ENCODE data around the gene CHRNA3.

CHRNA3 gene

DNA sequence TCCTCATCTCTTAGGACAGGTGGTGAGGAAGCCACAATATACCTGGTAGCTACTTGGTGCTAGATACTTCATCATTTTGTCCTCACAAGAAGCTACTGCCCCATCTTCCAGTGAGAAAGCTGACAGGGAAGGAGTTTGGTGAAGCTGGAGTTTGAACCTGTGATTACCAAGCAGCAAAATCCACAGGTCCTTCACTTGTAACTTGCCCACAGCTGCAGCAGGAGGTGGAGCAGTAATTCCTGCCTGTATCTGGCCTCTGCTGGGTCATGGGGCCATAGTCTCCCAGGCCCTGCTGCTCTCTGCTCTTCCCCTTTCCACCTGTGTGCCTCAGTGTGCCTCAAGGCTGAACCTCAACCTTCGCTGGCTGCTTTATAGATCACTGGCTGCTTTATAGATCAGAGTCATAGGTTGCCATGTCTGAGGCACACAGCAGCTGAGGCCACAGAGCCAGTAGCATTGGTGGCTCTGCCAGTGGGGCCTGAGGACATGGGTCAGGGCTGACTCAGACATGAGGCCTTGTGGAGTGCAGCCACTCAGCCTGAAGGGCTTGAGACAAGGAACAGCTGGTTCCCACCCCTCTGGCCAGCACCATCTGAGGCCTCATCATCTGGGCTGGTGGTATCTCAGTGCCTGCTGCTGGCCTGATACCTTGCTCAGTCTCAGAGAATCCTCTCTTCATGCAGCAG, 31.3 kb upstream of the CHRNA3 start:
- DNase-seq, result no peak
- intact Hi-C loops (cut with DNase I; ENCODE audit: low total_unique reads), result no loop called here

DNA sequence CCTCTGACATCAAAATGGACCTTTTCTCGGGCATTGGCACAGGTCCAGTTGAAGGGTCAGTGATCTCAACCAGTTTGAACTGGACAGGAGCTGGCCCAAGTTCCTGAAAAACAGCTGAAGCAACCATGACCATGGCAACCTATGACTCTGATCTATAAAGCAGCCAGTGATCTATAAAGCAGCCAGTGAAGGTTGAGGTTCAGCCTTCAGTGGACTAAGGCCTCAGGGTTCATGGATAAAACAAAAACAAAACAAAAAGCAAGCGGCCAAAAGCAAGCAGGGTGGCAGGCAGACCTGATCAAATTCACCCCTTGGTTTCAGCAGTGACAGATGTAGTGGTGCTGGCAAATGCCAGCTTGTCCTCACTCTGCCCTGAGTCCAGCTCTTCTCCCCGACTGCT, 30.2 kb upstream of the CHRNA3 start:
- Histone ChIP-seq H3K36me3 (no peaks in the 10 kb centered on the region), H3K4me1 (no peaks in the 10 kb centered on the region), H3K27me3 (no peaks in the 10 kb centered on the region), H3K4me3 (no peak overlapping the region), H3K27ac (no peak overlapping the region), H3K9me3 (no peaks in the 10 kb centered on the region)
- intact Hi-C loops (cut with DNase I; ENCODE audit: low total_unique reads), result no loop called here
- TF ChIP-seq, protein P1, sequence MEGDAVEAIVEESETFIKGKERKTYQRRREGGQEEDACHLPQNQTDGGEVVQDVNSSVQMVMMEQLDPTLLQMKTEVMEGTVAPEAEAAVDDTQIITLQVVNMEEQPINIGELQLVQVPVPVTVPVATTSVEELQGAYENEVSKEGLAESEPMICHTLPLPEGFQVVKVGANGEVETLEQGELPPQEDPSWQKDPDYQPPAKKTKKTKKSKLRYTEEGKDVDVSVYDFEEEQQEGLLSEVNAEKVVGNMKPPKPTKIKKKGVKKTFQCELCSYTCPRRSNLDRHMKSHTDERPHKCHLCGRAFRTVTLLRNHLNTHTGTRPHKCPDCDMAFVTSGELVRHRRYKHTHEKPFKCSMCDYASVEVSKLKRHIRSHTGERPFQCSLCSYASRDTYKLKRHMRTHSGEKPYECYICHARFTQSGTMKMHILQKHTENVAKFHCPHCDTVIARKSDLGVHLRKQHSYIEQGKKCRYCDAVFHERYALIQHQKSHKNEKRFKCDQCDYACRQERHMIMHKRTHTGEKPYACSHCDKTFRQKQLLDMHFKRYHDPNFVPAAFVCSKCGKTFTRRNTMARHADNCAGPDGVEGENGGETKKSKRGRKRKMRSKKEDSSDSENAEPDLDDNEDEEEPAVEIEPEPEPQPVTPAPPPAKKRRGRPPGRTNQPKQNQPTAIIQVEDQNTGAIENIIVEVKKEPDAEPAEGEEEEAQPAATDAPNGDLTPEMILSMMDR (IDR thresholded peaks at IDR 0.05), result no peak
- DNase-seq, result no peak

More for the DNA sequence above, 31.3 kb upstream of the CHRNA3 start:
- no peak overlapping the region for H3K27ac ChIP-seq
- H3K4me3 ChIP-seq, result no peak overlapping the region
- no peaks in the 10 kb centered on the region for H3K9me3 ChIP-seq
- TF ChIP-seq, protein P1 (IDR thresholded peaks at IDR 0.05), result no peak
- no peaks in the 10 kb centered on the region for H3K4me1 ChIP-seq
- H3K36me3 ChIP-seq, result no peaks in the 10 kb centered on the region
- no peaks in the 10 kb centered on the region for H3K27me3 ChIP-seq

DNA sequence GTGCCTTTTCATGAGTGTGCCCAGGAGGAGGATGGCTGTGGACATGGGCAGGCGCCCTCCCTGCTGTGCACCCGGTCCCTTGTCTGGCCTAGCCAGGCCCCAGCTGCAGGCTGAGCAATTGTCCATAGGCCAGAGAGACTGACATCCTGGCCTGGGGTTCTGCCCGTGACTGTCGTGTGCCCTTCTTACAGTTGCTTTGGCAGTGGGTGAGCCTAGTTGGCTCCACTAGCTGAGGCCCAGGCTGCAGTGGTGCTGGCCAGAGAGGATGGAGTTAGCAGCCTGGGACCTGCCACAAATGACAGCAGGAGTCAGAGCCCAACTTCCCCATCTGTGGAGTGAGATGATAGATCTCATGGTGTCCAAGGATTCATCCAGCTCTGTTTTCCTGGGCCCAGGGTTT, 29.2 kb upstream of the CHRNA3 start:
- Histone ChIP-seq H3K27me3 (no peaks in the 10 kb centered on the region), H3K4me1 (no peaks in the 10 kb centered on the region), H3K27ac (no peak overlapping the region), H3K9me3 (no peaks in the 10 kb centered on the region), H3K36me3 (no peaks in the 10 kb centered on the region), H3K4me3 (no peak overlapping the region)
- intact Hi-C loops (cut with DNase I; ENCODE audit: low total_unique reads), result no loop called here
- DNase-seq, result no peak
- TF ChIP-seq, protein P1 (IDR thresholded peaks at IDR 0.05), result no peak

DNA sequence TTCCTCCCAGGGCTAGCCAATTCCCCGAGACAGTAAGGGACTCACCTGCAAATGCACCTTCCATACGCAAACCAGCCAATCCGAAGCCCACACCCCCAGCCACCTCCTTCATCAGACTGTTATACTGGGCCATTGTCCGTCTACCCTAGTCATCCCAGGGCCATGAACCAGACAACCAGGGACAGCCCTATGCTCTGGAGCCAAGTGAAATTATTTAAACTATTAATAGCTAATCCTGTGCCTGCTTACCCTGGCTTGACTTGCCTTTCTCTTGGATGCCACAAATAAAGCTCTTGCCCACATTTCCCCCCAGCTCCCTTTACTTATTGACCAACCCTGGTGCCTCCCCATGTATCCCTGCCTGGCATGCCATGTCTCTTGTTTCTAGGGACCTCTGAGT, 24.2 kb upstream of the CHRNA3 start:
- H3K9me3 ChIP-seq, result no peaks in the 10 kb centered on the region
- no peak for DNase-seq
- no peak overlapping the region for H3K27ac ChIP-seq
- peaks cover 0 to 14% of the 10 kb centered on the region in 2 donors for H3K27me3 ChIP-seq
- intact Hi-C loops (cut with DNase I; ENCODE audit: low total_unique reads), result no loop called here
- H3K4me1 ChIP-seq, result peaks cover 0 to 13% (median 11%) of the 10 kb centered on the region in 4 donors
- no peaks in the 10 kb centered on the region for H3K36me3 ChIP-seq
- no peak overlapping the region for H3K4me3 ChIP-seq
- TF ChIP-seq, protein P1 (IDR thresholded peaks at IDR 0.05), result no peak

DNA sequence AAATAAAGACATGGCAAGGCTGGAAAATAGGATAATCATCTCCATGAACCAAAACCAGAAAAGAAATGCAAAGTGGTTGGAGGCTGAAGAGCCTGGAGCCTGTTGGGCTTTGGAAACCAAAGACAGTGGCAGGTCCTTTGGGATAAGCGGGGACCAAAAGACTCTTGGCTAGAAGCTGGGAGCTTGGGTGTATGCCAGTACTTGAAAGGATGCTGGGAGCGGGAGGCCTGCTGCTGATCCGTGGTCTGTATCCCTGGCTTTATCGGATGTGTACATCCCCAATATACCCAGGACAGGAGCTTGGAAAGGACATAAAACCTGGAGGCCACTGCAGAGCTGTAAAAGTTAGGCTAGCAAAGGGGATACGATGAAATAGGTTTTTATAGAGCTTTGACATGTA, 21.5 kb upstream of the CHRNA3 start:
- DNase-seq, result no peak
- Histone ChIP-seq H3K36me3 (no peaks in the 10 kb centered on the region), H3K4me3 (no peak overlapping the region), H3K4me1 (peaks cover 0 to 13% (median 11%) of the 10 kb centered on the region in 4 donors), H3K27me3 (peaks cover 0 to 34% of the 10 kb centered on the region in 2 donors), H3K9me3 (no peaks in the 10 kb centered on the region), H3K27ac (no peak overlapping the region)
- intact Hi-C loops (cut with DNase I; ENCODE audit: low total_unique reads), result no loop called here
- TF ChIP-seq, protein P1 (IDR thresholded peaks at IDR 0.05), result no peak

Data from tibial artery (tissue), 4 donors.